HCEC 1CT (cell line): ENCODE results near the gene DNAH12.
A peak's percentile ranks its signal among the peaks of the same experiment; 100 is the strongest.
"Not testable (repeated sequence)": the region's sequence is repeated elsewhere in the genome, so short reads cannot be mapped to it uniquely, and the experiment has no call there.

Source experiments
- DNase-seq: peaks from one replicate; pipeline ENCODE4 v3.0.0-alpha.2; 2017

The DNAH12 gene

GRCh38 chr3:57518276-57518915 is 25.7 kb downstream of the DNAH12 start:
- DNase-seq = peak; percentile 42

- DNase-seq = no peak
These were observed 32.0 kb downstream of the DNAH12 start for GRCh38 chr3:57512166-57512565.

GRCh38 chr3:57505901-57506300 is 38.2 kb downstream of the DNAH12 start:
- no peak for DNase-seq

DNA sequence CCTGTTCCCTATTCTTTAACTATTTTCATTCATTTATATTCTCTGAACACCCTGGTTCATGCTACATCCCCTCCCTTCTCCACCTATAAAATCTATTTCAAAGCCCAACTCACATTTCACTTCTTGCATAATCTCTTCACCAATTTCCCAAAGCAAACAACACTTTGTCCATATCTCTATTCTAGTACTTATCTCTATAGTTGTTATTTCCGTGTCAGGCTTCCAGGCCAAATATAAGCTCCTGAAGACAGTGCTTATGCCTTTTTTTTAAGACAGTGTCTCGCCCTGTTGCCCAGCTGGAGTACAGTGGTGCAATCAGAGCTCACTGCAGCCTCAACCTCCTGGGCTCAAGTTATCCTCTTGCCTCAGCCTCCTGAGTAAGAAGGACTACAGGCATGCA is 43.6 kb downstream of the DNAH12 start:
- no peak for DNase-seq

DNA sequence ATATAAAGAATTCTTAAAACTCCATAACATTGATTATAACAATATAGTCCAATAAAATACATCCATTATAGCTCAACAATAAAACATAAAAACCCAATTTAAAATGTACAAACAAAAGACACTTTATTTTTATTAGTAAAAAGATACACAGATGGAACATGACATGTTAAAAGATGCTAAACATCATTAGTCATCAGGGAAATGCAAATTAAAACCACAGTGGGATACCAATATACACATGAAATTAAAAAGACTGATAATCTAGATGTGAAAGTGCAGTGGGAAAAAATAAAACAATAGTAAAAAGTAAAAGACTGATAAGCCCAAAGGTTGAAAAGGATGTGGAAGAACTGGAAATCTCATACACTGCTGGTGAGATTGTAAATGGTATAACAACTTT is 46.2 kb downstream of the DNAH12 start:
- DNase-seq = no peak

DNA sequence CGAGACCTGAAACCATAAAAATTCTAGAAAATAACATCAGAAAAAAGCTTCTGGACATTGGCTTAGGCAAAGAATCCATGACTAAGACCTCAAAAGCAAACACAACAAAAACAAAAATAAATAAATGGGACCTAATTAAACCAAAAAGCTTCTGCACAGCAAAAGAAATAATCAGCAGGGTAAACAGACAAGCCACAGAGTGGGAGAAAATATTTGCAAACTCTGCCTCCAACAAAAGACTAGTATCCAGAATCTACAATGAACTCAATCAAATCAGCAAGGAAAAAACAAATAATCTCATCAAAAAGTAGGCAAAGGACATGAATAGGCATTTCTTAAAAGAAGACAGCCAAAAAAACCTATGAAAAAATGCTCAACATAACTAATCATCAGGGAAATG is 59.6 kb downstream of the DNAH12 start:
- DNase-seq = no peak

DNA sequence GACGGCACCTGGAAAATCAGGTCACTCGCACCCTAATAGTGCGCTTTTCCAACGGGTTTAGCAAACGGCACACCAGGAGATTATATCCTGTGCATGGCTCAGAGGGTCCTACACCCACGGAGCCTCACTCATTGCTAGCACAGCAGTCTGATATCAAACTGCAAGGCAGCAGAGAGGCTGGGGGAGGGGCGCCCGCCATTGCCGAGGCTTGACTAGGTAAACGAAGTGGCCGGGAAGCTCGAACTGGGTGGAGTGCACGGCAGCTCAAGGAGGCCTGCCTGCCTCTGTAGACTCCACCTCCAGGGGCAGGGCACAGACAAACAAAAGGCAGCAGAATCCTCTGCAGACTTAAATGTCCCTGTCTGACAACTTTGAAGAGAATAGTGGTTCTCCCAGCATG is 67.0 kb downstream of the DNAH12 start:
- not testable (repeated sequence) for DNase-seq

- peak; percentile 6 for DNase-seq
These were observed 79.3 kb downstream of the DNAH12 start for GRCh38 chr3:57464801-57465200.

GRCh38 chr3:57464011-57464410 is 80.1 kb downstream of the DNAH12 start:
- no peak for DNase-seq

DNA sequence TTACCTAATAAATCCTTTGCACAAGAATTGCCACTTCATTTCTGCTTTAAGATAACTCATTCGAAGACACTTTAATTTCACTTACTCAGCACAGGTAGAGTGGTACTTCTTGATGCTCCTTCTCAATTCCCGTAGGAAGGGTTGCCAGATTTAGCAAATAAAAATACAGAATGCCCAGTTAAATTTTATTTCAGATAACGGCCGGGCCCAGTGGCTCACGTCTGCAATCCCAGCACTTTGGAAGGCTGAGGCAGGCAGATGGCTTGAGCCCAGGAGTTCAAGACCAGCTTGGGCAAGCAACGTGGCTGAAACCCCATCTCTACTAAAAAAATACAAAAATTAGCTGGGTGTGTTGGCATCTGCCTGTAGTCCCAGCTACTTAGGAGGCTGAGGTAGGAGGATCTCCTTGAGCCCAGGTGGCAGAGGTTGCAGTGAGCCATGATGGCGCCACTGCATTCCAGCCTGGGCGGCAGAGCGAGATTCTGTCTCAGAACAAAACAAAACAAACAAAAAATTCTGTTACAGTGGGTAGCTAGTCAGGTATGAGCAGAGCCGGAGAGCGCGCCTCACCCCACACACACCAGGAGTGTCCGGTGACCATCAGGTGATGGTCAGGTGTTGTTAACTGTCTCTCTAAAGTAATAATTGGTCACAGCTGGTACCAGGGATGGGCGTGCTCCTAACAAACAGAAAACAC is 92.8 kb downstream of the DNAH12 start:
- DNase-seq = no peak

- not testable (repeated sequence) for DNase-seq
These were observed 94.8 kb downstream of the DNAH12 start for GRCh38 chr3:57449276-57449847.

GRCh38 chr3:57448489-57448888 is 95.7 kb downstream of the DNAH12 start:
- not testable (repeated sequence) for DNase-seq

DNA sequence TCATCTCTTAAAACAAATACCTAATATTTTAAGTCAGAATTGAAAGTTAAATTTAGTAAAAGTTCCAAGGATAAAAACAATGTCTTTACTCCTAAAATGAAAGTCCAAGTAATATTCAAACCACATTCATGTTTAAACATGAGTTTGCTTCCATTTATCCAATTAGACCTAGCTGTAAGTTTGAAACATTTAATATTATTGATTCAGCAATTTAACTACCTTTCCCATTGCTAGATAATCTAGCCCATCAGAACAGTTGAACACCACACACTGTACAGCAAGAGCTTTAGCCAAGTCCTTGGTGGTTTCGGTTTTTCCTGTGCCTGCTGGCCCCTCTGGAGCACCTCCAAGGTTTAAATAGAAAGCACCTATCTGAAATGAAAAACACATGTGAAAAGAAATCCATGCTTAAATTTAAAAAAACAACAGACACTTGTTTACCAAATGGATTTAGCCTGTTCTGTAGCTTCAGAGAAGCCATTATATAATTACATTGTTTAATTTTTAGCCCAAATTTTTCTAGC is 97.8 kb downstream of the DNAH12 start:
- no peak for DNase-seq

DNA sequence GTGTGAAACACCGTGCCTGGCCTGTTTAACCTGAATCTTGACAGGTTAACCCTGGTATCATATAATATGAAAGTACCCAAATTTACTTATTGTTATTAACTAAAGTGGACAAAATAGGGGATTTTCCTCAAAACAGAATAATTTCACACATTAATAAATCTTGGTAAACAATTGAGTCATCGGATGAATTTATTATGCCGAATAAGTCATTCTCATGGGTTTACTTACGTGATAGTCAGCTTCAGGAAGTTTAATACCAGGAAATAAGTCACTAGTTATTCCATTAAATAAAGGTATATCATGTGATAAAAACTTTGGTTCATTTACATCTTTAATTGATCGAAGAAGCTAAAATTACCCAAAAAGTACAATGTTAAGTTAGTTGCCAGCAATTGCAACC is 99.7 kb downstream of the DNAH12 start:
- no peak for DNase-seq

- not testable (repeated sequence) for DNase-seq
These were observed 104.0 kb downstream of the DNAH12 start for GRCh38 chr3:57440144-57440543.

GRCh38 chr3:57438460-57438859 is 105.7 kb downstream of the DNAH12 start:
- DNase-seq = not testable (repeated sequence)

GRCh38 chr3:57436195-57436761 is 107.9 kb downstream of the DNAH12 start:
- DNase-seq = no peak

DNA sequence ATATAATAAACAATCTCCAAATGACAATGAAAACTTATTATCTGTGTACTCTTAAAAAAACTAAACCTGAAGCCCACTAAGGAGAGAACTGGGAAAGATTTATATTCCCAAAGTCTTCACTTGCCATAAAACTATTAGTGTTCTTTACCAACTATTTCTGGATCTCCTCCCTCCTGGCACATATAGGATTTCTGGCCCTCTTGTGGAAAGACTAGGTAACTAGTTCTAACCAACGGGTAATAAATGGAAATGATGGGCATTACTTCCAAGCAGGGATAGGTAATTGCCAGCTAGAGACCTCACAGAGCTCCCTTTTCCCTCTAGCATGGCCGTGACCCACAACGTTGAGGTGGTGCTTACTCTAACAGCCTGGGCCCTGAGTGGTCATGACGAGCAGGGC is 110.1 kb downstream of the DNAH12 start:
- DNase-seq = peak; percentile 51

GRCh38 chr3:57423335-57423734 is 120.8 kb downstream of the DNAH12 start:
- no peak for DNase-seq

DNA sequence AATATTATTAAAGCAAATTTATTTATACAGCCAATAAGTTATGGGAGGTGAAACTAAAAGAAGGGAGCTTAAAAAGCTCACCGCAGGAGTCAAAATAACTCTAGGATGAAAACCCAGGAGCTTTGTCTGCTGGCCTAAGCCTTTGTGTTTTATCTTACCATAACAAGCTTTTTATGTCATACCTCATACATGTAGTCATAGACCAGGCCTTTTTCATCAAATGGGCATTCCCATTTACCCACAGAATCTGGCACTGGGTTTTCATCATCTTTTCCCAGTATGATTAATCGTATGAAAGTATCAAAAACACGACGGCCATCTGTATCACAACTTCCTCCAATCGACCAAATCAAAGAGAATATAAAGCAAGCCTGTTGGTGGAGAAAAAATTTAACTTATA is 122.8 kb downstream of the DNAH12 start:
- no peak for DNase-seq

DNA sequence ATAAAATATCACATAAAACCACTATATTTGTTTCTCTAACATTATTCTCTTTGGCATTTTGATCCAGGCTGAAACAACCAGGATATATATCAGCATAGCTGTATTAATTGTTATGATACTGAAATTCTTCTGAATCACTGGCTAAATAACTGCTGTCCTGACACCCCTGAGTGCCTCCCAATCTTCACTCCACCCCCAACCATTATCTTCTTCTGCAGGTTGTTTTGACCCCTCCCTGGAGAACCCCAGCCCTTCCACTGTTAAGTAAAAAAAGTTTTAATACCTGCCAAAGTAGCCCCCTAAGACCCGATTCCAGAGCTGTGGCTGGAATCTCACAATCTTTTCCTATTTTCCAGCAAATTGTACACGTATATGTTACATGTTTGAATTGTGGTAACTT is 124.1 kb downstream of the DNAH12 start:
- DNase-seq = no peak

- DNase-seq = no peak
These were observed 132.4 kb downstream of the DNAH12 start for GRCh38 chr3:57411715-57412114.

DNA sequence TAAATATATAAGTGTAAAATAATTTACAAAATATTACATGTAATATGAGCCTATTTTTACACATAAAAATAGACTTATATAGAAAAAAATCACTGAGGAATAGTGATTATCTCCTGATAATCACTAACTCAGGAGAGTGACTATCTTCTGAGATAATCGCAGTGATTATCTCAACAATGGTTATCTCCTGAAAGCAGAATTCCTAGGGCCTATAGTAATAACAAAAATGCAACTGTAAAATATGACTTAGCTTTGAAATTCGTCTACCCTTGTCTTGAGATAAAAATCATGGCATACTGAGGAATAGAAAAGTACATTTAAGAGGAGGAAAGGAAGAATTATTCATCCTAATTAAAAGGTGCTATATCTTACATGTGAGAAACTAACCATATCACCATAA is 134.7 kb downstream of the DNAH12 start:
- no peak for DNase-seq

DNA sequence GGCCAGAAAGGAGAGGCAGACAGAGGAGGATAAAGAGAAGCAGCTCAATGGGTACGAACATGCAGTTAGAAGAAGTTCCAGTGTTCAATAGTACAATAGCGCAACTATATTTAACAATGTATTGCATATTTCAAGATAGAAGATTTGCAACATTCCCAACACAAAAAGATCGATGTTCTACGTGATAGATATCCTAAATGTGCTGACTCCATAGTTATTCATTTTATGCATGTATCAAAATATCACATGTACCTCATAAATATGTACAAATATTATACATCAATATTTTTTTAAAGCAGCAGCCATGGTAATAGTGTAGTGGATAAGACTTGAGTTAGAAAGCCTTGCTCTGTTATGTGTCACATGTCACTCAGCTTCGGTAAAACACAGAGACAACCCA is 141.5 kb downstream of the DNAH12 start:
- DNase-seq = no peak
